IgD-negative memory B cell (primary cell): ENCODE data around the gene NPAS3. TPM values are rescaled to one million over a fixed set of nuclear protein-coding genes. Genes with fewer than 3 reads are reported as not detected.

Experiments used
- H3K27ac Mint-ChIP-seq, 3 donors: one replicate each; pipeline ENCODE4 v1.8.0; 2020 to 2022; ENCODE audit warnings: mild to moderate bottlenecking in 3 of 3, mixed read lengths in 3 of 3, moderate library complexity in 1 of 3
- H3K27me3 Mint-ChIP-seq: one replicate; pipeline ENCODE4 v1.8.0; 2021; ENCODE audit warnings: mixed read lengths
- H3K36me3 Mint-ChIP-seq: one replicate; pipeline ENCODE4 v1.8.0; 2020; ENCODE audit warnings: mild to moderate bottlenecking, mixed read lengths
- H3K4me1 Mint-ChIP-seq, 3 donors: one replicate each; pipeline ENCODE4 v1.8.0; 2020 to 2022; ENCODE audit warnings: mixed read lengths in 3 of 3, mild to moderate bottlenecking in 1 of 3
- H3K4me3 Mint-ChIP-seq, 4 donors: one replicate each; pipeline ENCODE4 v1.8.0; 2020 to 2022; ENCODE audit warnings: mild to moderate bottlenecking in 4 of 4, mixed read lengths in 4 of 4, moderate library complexity in 3 of 4
- H3K9me3 Mint-ChIP-seq, 3 donors: one replicate each; pipeline ENCODE4 v1.8.0; 2020 to 2021; ENCODE audit warnings: mixed read lengths in 3 of 3, mild to moderate bottlenecking in 1 of 3
- polyA plus RNA-seq: library from polyadenylated mRNA; unstranded; fragments of 300-500 nt; fragmentation: Illumina TruSeq; gene quantifications from one replicate; pipeline ENCODE4 v1.2.3, GENCODE V29; 2021

The NPAS3 gene
- polyA plus RNA-seq, 1 donor from 2014 or later, result not detected

- no peaks in the 10 kb centered on the region for H3K27me3 Mint-ChIP-seq
- no peaks in the 10 kb centered on the region for H3K36me3 Mint-ChIP-seq
- no peaks in the 10 kb centered on the region for H3K9me3 Mint-ChIP-seq
- H3K27ac Mint-ChIP-seq, result no peak overlapping the region
- H3K4me1 Mint-ChIP-seq, result no peaks in the 10 kb centered on the region
- H3K4me3 Mint-ChIP-seq, result no peak overlapping the region
These were observed 533.1 kb downstream of the NPAS3 start for GRCh38 chr14:33471776-33472175.

DNA sequence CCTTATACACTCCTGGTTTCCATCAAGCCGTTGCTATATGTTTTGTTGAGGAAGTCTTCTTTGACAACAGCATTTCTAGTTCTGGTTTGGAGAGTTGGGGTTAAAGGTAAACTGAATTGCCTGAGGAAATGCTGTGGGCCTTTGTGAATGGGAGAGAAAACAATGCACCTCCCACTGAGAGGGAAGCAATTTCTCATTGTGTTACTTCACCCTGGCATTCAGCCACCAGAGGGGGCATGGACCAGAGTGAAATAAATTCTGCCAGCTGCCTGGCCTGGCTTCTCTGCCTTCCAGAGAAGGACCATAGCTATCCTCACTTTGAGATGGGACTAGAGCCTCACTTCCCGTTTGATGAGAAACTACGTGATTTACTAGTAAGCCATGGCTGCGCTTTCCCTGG lies 536.9 kb downstream of the NPAS3 start:
- Mint-ChIP-seq H3K36me3 (no peaks in the 10 kb centered on the region), H3K4me1 (no peaks in the 10 kb centered on the region), H3K4me3 (no peak overlapping the region), H3K9me3 (peaks cover 0 to 3% (median 0%) of the 10 kb centered on the region in 3 donors), H3K27ac (no peak overlapping the region), H3K27me3 (no peaks in the 10 kb centered on the region)

DNA sequence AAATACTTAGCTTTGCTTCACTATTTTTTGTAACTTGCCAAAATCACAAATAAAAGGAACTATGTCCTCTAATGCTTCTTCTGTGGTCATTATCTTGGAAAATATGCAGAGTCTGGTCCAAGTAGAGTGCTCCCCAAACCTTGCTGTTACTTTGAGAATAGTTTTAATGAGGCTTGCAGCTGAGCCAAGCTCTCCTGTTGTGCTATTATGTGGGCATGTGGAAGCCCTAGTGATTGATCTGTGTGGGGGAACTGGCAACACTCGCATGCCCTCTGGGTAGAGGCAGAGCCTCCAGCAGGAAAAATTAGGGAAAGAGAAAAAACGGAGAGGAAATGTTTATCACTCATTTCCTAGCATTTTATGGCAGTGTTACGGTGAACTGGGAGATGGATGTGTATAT lies 539.1 kb downstream of the NPAS3 start:
- no peak overlapping the region for H3K27ac Mint-ChIP-seq
- H3K27me3 Mint-ChIP-seq, result peaks cover 2% of the 10 kb centered on the region
- H3K36me3 Mint-ChIP-seq, result no peaks in the 10 kb centered on the region
- H3K4me3 Mint-ChIP-seq, result no peak overlapping the region
- H3K9me3 Mint-ChIP-seq, result peaks cover 0 to 3% (median 0%) of the 10 kb centered on the region in 3 donors
- no peaks in the 10 kb centered on the region for H3K4me1 Mint-ChIP-seq

GRCh38 chr14:33480071-33480886 lies 541.6 kb downstream of the NPAS3 start:
- H3K4me3 Mint-ChIP-seq, result no peak overlapping the region
- peaks cover 0 to 2% (median 0%) of the 10 kb centered on the region in 3 donors for H3K4me1 Mint-ChIP-seq
- no peaks in the 10 kb centered on the region for H3K36me3 Mint-ChIP-seq
- H3K27me3 Mint-ChIP-seq, result peaks cover 2% of the 10 kb centered on the region
- peaks cover 0 to 3% (median 0%) of the 10 kb centered on the region in 3 donors for H3K9me3 Mint-ChIP-seq
- H3K27ac Mint-ChIP-seq, result no peak overlapping the region

DNA sequence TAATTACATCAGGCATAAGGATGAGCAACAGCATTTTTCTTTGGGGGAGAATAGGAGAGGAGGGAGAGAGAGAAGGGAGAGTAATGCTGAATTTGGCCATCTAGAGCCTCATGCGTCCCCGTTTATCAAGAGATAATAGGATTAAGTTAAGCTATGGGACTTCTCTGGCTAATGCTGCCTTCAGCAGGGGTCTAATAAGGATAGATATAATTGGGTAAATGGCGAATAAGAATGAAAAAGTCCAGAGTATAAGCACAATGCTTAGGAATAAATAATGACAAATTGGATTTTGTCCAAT lies 542.2 kb downstream of the NPAS3 start:
- Mint-ChIP-seq H3K27ac (no peak overlapping the region), H3K4me1 (peaks cover 0 to 2% (median 0%) of the 10 kb centered on the region in 3 donors), H3K9me3 (peaks cover 0 to 3% (median 0%) of the 10 kb centered on the region in 3 donors), H3K27me3 (peaks cover 2% of the 10 kb centered on the region), H3K4me3 (no peak overlapping the region), H3K36me3 (no peaks in the 10 kb centered on the region)

DNA sequence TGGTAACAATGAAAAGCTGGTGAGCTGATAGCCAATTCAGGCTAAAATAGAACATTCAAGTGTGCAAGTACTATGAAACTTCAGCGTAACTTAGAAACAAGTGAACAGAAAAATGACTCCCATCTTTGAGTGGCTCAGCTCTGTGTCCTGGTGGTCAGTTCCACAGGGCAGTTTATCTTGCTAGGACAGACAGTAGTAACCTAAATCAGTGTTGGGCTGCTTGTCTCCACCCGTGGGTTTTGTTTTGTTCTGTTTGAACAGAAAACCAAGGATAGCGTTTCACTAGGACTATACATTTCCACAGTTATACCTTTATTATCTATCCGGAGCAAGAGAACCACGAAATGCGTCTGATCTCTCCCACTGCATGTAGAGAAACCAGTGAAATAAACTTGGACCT lies 544.4 kb downstream of the NPAS3 start:
- Mint-ChIP-seq H3K27me3 (peaks cover 2% of the 10 kb centered on the region), H3K4me3 (no peak overlapping the region), H3K4me1 (peaks cover 0 to 2% (median 0%) of the 10 kb centered on the region in 3 donors), H3K36me3 (no peaks in the 10 kb centered on the region), H3K27ac (no peak overlapping the region), H3K9me3 (peaks cover 0 to 4% (median 0%) of the 10 kb centered on the region in 3 donors)

- no peak overlapping the region for H3K27ac Mint-ChIP-seq
- H3K4me3 Mint-ChIP-seq, result no peak overlapping the region
- H3K27me3 Mint-ChIP-seq, result peaks cover 2% of the 10 kb centered on the region
- peaks cover 0 to 4% (median 0%) of the 10 kb centered on the region in 3 donors for H3K9me3 Mint-ChIP-seq
- peaks cover 0 to 2% (median 0%) of the 10 kb centered on the region in 3 donors for H3K4me1 Mint-ChIP-seq
- no peaks in the 10 kb centered on the region for H3K36me3 Mint-ChIP-seq
These were observed 544.9 kb downstream of the NPAS3 start for GRCh38 chr14:33483541-33483940.

- no peaks in the 10 kb centered on the region for H3K36me3 Mint-ChIP-seq
- peaks cover 2% of the 10 kb centered on the region for H3K27me3 Mint-ChIP-seq
- H3K4me3 Mint-ChIP-seq, result no peak overlapping the region
- H3K9me3 Mint-ChIP-seq, result peaks cover 0 to 4% (median 0%) of the 10 kb centered on the region in 3 donors
- H3K27ac Mint-ChIP-seq, result no peak overlapping the region
- peaks cover 0 to 2% (median 0%) of the 10 kb centered on the region in 3 donors for H3K4me1 Mint-ChIP-seq
These were observed 545.6 kb downstream of the NPAS3 start for GRCh38 chr14:33484264-33484663.

DNA sequence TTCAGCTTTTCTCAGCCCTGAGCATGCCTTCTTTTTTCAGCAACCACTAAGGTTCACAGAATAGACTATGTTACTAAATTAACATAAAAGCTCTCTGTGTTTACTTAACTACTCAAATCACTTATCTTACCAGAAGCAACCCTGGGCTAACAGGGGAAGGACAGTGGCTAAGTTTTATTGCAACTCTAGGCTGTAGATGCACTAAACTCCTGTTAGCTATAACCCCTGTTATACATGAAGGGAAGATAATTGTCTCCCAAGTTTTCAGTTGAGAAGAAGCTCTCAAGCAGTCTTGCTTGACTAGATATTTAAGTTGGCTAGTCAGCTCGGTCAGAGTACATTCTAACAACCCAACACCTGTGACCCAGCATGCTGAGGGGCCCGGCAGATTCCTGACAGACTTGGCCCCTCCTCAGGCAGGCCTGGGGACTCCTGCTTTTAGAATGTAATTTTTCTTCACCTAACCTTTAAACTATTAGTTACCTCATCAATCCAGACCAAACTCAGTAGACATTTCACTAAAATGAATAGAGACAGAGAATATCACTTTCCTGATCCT lies 547.7 kb downstream of the NPAS3 start:
- Mint-ChIP-seq H3K4me1 (peaks cover 0 to 2% (median 0%) of the 10 kb centered on the region in 3 donors), H3K9me3 (peaks cover 0 to 4% (median 0%) of the 10 kb centered on the region in 3 donors), H3K4me3 (no peak overlapping the region), H3K27ac (no peak overlapping the region), H3K36me3 (no peaks in the 10 kb centered on the region), H3K27me3 (peaks cover 2% of the 10 kb centered on the region)

GRCh38 chr14:33488582-33488981 lies 549.9 kb downstream of the NPAS3 start:
- H3K27me3 Mint-ChIP-seq, result no peaks in the 10 kb centered on the region

DNA sequence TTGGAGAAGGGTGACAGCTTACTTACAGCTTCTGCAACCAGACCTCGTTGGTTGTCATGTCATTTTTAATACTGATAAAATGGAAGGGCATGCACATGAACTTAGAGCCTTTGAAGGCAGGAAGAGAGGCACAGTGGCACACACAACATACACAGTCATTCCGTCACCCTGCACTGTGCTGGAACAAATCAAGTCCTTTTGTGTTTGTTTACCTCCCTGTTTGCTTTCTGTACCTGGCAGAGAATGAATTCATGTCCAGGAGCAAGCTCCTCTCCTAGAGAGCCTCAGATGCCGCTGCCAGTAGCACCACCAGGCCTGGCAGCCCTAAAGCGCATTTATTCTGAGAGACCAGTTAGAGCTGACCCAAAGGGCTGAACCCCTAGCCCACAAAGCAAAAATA lies 551.9 kb downstream of the NPAS3 start:
- Mint-ChIP-seq H3K27me3 (no peaks in the 10 kb centered on the region), H3K4me1 (no peaks in the 10 kb centered on the region)

More at GRCh38 chr14:33488582-33488981, 549.9 kb downstream of the NPAS3 start:
- peaks cover 0 to 4% (median 0%) of the 10 kb centered on the region in 3 donors for H3K9me3 Mint-ChIP-seq
- no peaks in the 10 kb centered on the region for H3K36me3 Mint-ChIP-seq
- no peak overlapping the region for H3K4me3 Mint-ChIP-seq
- no peak overlapping the region for H3K27ac Mint-ChIP-seq
- H3K4me1 Mint-ChIP-seq, result peaks cover 0 to 2% (median 0%) of the 10 kb centered on the region in 3 donors

DNA sequence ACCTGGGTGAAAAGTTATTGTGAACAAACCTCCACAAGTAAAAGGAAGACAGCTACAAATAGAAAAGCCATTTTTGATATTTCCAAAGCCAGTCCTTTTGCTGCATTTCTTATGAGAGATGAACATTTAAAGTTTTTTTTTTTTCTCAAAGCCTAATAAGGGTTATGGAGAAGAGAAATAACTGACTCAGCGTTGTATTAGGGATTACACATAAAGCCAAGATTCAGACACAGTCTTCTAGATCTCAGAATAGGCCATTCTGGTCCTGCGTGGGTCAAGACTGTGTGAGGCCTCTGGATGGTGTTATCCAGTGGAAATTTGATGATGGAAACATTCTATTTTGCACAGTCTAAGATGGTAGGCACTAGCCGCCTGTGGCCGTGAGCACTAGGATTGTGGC lies 552.4 kb downstream of the NPAS3 start:
- H3K4me1 Mint-ChIP-seq, result no peaks in the 10 kb centered on the region
- peaks cover 3% of the 10 kb centered on the region for H3K36me3 Mint-ChIP-seq
- no peak overlapping the region for H3K4me3 Mint-ChIP-seq
- peaks cover 4% of the 10 kb centered on the region in 3 donors for H3K9me3 Mint-ChIP-seq
- no peaks in the 10 kb centered on the region for H3K27me3 Mint-ChIP-seq
- no peak overlapping the region for H3K27ac Mint-ChIP-seq

More for the DNA sequence above, 551.9 kb downstream of the NPAS3 start:
- Mint-ChIP-seq H3K36me3 (no peaks in the 10 kb centered on the region), H3K9me3 (peaks cover 4% of the 10 kb centered on the region in 3 donors), H3K4me3 (no peak overlapping the region), H3K27ac (no peak overlapping the region)

GRCh38 chr14:33492491-33492890 lies 553.8 kb downstream of the NPAS3 start:
- no peaks in the 10 kb centered on the region for H3K27me3 Mint-ChIP-seq
- peaks cover 4 to 7% (median 4%) of the 10 kb centered on the region in 3 donors for H3K9me3 Mint-ChIP-seq
- H3K4me3 Mint-ChIP-seq, result no peak overlapping the region
- H3K4me1 Mint-ChIP-seq, result no peaks in the 10 kb centered on the region
- no peak overlapping the region for H3K27ac Mint-ChIP-seq
- H3K36me3 Mint-ChIP-seq, result peaks cover 3% of the 10 kb centered on the region

- H3K27ac Mint-ChIP-seq, result no peak overlapping the region
- H3K4me1 Mint-ChIP-seq, result no peaks in the 10 kb centered on the region
- H3K36me3 Mint-ChIP-seq, result peaks cover 3% of the 10 kb centered on the region
- H3K27me3 Mint-ChIP-seq, result no peaks in the 10 kb centered on the region
- H3K4me3 Mint-ChIP-seq, result no peak overlapping the region
- H3K9me3 Mint-ChIP-seq, result peaks cover 4 to 8% (median 4%) of the 10 kb centered on the region in 3 donors
These were observed 554.6 kb downstream of the NPAS3 start for GRCh38 chr14:33493266-33493665.

DNA sequence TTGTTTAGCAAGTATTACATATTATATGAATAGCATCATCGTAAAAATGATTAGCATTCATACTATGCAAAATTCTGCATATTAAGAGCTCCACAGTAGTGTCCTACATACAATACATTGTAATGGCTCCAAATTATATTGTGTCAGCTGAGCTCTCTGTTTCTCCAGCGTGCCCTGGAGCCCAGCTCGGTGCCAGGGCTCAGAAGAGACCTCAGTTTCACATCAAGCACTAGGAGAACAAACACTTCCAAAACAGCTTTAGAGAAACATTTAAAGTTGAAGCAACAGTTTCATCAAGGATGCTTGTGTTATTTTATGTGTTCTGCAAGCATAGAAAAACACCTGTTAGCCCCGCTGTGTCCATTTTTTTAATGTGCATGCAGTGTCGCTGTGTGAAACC lies 555.3 kb downstream of the NPAS3 start:
- no peak overlapping the region for H3K27ac Mint-ChIP-seq
- H3K4me1 Mint-ChIP-seq, result no peaks in the 10 kb centered on the region
- no peaks in the 10 kb centered on the region for H3K27me3 Mint-ChIP-seq

DNA sequence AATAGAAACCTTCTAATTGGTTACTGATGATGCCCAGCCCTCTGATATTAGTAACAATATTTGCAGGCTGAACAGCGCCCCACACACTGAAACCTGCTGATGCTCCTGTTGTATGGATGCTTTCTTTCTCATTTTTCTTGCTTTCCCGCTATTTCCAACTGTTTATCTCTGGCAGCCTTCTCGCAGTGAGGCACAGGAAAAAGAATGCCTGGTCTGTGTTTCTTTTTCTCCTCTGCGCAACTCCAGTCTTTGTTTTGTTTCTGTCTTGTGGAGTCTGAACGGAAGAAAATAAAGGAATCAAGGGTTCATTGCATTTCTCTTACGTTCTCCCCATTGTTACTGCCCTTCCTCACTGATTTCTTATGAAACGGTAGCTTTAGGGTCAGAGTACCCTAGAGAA lies 561.0 kb downstream of the NPAS3 start:
- no peaks in the 10 kb centered on the region for H3K4me1 Mint-ChIP-seq
- no peak overlapping the region for H3K27ac Mint-ChIP-seq
- no peak overlapping the region for H3K4me3 Mint-ChIP-seq
- peaks cover 6% of the 10 kb centered on the region for H3K36me3 Mint-ChIP-seq
- no peaks in the 10 kb centered on the region for H3K27me3 Mint-ChIP-seq
- H3K9me3 Mint-ChIP-seq, result peaks cover 4 to 8% (median 6%) of the 10 kb centered on the region in 3 donors

More for the DNA sequence above, 555.3 kb downstream of the NPAS3 start:
- Mint-ChIP-seq H3K9me3 (peaks cover 4 to 8% (median 4%) of the 10 kb centered on the region in 3 donors), H3K4me3 (no peak overlapping the region), H3K36me3 (peaks cover 3% of the 10 kb centered on the region)
